Stimulated activated CD4-positive, alpha-beta T cell treated with anti-CD3 and anti-CD28 coated beads, Interleukin-1b, Interleukin-23, amount 100 ng/mL, for 1 hour (primary cell): ENCODE measurements around the gene BCAT1.
A peak's percentile ranks its signal among the peaks of the same experiment; 100 is the strongest.
"Not testable (repeated sequence)": the region's sequence is repeated elsewhere in the genome, so short reads cannot be mapped to it uniquely, and the experiment has no call there.

Source experiments
- DNase-seq, 2 donors: peaks; one replicate each; pipeline ENCODE4 v3.0.0-alpha.2; 2020; ENCODE audit warnings: low read depth in 2 of 2

Gene BCAT1

DNA sequence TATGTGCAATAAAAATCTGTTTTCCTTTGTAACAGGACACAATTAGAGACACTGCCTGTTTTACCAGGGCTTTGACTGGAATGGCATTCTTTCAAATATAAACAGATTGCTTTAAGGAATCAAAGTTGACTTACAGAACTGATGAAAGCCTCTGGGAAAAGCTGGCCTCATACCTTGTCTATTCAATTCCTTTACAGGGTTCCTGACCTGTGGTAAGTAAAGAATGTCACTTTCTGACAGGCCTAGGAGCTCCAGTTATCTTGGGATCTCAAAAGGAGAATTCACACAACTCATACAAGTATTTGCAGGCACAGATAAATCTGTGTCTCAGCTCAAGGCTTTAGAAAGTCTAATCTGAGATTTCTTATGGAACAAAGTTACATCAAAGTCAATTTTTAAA is 88.4 kb downstream of the BCAT1 start:
- no peak for DNase-seq

- DNase-seq = no peak
Observed at GRCh38 chr12:24856541-24856940, 92.4 kb downstream of the BCAT1 start.

- DNase-seq = no peak
Observed at GRCh38 chr12:24854908-24855307, 94.0 kb downstream of the BCAT1 start.

DNA sequence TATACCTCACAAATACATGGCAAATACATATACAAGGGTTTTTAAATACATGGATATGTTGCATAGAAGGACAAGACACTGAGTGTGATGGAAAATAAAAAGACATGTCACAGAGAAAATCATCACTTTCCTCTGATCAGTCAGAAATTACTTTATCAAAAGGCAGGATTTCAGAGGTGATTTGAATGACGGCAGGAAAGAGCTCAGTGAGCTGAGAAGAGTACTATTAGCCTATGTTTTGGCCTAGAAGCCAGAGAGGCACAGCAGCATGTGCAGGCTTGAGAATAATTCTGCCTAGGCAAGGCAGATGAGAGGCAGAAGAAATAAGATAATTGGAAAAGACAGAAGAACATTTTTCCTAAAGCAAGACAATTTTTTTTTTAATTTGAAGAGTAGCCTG is 94.9 kb downstream of the BCAT1 start:
- no peak for DNase-seq

- DNase-seq = no peak
Observed at GRCh38 chr12:24853588-24853987, 95.3 kb downstream of the BCAT1 start.

GRCh38 chr12:24853094-24853493 is 95.8 kb downstream of the BCAT1 start:
- DNase-seq = no peak

DNA sequence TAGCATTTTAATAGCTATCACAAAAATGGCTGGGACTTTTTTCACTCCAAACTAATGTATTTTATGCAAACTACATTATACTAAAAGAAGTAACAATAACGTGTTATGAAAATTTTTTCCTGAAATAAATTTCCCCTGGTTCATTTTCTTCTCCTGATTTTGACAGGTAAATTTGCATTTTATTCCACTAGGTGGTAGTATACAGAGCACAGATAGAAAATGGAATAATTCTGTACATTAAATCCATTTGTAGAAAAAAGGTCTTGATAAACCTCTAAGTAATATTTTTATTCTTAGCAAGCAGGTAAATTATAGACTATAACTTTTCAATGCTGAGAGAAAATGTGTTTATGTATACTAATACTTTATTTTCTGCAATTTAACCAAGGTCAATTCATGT is 96.5 kb downstream of the BCAT1 start:
- DNase-seq = no peak

GRCh38 chr12:24851883-24852282 is 97.0 kb downstream of the BCAT1 start:
- not testable (repeated sequence) for DNase-seq

GRCh38 chr12:24851341-24851740 is 97.6 kb downstream of the BCAT1 start:
- no peak for DNase-seq

GRCh38 chr12:24850496-24850895 is 98.4 kb downstream of the BCAT1 start:
- no peak for DNase-seq

- no peak for DNase-seq
Observed at GRCh38 chr12:24848941-24849477, 99.9 kb downstream of the BCAT1 start.

DNA sequence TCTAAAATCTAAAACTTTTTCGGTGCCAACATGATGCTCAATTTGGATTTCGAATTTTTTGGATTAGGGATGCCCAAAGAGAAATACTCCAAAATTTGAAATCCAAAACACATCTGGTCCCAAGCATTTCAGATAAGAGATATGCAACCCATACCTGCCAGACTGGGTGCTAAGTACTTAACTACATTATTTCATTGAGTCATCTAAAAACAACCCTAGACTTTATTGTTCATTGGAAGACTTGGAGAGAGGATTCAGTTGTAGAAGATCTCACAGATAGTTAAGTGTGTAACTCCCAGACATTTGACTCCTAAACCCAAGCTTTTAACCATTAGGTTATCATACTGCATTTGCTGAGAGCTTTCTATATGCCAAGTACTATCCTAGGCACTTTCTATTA is 102.2 kb downstream of the BCAT1 start:
- DNase-seq = no peak

- DNase-seq = no peak
Observed at GRCh38 chr12:24845615-24846014, 103.3 kb downstream of the BCAT1 start.

- no peak for DNase-seq
Observed at GRCh38 chr12:24840046-24840800, 108.7 kb downstream of the BCAT1 start.

DNA sequence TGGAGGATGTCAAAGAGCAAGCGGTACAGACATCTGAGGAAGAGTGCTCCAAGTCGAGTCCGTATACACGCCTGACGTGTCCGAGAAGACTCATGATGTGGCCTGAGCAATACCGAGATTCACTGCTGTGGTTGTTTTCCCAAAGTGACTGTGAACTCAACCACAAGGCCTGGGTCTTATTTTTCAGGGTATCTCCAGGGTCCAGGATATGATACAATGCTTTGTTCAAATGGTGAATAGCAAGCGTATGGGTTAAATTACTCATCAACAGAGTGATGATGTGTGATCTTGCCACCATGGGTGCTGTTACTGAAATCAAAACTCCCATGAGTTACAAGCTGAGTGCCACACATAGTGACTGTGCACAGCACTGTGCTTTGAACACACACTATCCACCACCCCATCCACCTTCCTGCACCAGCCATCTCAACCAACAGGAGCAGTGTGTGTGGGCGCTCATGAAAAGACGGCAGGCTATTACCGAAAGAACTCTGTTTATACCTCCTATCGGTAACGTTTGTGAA is 109.6 kb downstream of the BCAT1 start:
- peak in 1 of 2 donors; percentile 22 for DNase-seq

DNA sequence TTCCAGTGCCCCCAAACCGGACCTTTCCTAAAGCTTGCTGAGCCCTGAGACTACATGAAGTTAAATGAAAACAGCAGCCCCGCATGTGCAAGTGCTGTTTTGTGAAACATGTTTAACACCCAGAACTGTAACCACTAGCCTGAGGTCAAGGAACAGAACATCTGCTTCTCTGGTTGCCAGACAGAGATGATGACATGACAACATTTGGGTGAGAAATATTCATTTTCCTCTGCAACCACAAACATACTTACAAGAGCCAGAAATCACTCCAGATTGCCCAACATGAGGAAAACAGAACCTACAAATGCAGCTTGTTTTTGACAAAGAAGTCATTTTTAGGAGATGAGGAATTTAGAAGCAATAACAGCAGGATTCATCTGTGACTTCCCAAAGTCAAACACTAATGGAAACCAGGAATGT is 110.4 kb downstream of the BCAT1 start:
- DNase-seq = no peak

DNA sequence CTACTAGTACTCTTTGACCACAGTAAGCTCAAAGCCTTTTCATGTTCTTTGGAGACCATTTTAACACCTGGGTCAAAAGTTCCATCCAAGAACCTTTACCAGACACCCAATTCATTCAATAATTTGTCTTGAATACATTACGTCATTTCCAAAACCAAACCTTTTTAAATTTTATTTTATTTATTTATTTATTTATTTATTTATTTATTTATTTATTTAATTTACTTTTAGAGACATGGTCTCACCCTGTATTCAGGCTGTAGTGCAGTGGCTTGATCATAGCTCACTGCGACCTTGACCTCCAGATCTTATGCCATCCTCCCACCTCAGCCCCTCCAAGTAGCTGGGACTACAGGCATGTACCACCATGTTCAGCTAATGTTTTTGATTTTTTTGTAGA is 113.5 kb downstream of the BCAT1 start:
- DNase-seq = no peak

DNA sequence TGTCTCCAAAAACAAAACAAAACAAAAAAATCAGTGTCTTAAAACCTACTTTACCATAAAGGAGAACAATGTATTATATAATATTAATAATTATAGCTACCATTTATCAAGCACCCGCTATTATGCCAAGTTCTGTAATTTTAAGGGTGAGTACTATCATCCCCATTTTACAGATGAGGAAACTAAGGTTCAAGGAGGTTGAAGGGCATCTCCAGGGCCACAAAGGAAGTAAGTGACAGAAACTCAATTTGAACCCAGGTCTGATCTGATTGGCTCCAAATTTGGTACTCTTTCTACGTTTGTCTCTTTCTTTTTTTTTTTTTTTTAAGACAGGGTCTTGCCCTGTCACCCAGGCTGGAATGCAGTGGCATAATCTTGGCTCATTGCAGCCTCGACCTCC is 115.4 kb downstream of the BCAT1 start:
- DNase-seq = no peak

GRCh38 chr12:24823808-24824515 is 124.9 kb downstream of the BCAT1 start:
- no peak for DNase-seq

- DNase-seq = no peak
Observed at GRCh38 chr12:24822121-24822899, 126.6 kb downstream of the BCAT1 start.

- no peak for DNase-seq
Observed at GRCh38 chr12:24821691-24822090, 127.2 kb downstream of the BCAT1 start.

- DNase-seq = no peak
Observed at GRCh38 chr12:24820872-24821271, 128.0 kb downstream of the BCAT1 start.
